Measurements from ENCODE around the gene PROKR1.

PROKR1 gene

GRCh38 chr2:68637047-68637446, 6.3 kb upstream of the PROKR1 start:
- TF ChIP-seq CTCF (IDR thresholded peaks at IDR 0.05; ENCODE audit: borderline replicate concordance, insufficient read depth, low read depth, low read length) = no peak
- H3K4me3 ChIP-seq (ENCODE audit: low read depth, low read length) = no peak overlapping the region

- H3K4me3 ChIP-seq (ENCODE audit: low read depth, low read length) = no peak overlapping the region
- no peak for TF ChIP-seq CTCF (IDR thresholded peaks at IDR 0.05; ENCODE audit: borderline replicate concordance, insufficient read depth, low read depth, low read length)
These were observed 601 bp downstream of the PROKR1 start for GRCh38 chr2:68643874-68644485.

GRCh38 chr2:68645523-68645922, 2.1 kb downstream of the PROKR1 start:
- H3K4me3 ChIP-seq (ENCODE audit: low read depth, low read length) = no peak overlapping the region
- no peak for TF ChIP-seq CTCF (IDR thresholded peaks at IDR 0.05; ENCODE audit: borderline replicate concordance, insufficient read depth, low read depth, low read length)

- no peak for TF ChIP-seq CTCF (IDR thresholded peaks at IDR 0.05; ENCODE audit: borderline replicate concordance, insufficient read depth, low read depth, low read length)
- H3K4me3 ChIP-seq (ENCODE audit: low read depth, low read length) = no peak overlapping the region
These were observed 2.9 kb downstream of the PROKR1 start for GRCh38 chr2:68646303-68646702.

GRCh38 chr2:68650645-68651044, 7.3 kb downstream of the PROKR1 start:
- no peak overlapping the region for H3K4me3 ChIP-seq (ENCODE audit: low read depth, low read length)
- no peak for TF ChIP-seq CTCF (IDR thresholded peaks at IDR 0.05; ENCODE audit: borderline replicate concordance, insufficient read depth, low read depth, low read length)

GRCh38 chr2:68653034-68653433, 9.7 kb downstream of the PROKR1 start:
- H3K4me3 ChIP-seq (ENCODE audit: low read depth, low read length) = no peak overlapping the region
- no peak for TF ChIP-seq CTCF (IDR thresholded peaks at IDR 0.05; ENCODE audit: borderline replicate concordance, insufficient read depth, low read depth, low read length)

GRCh38 chr2:68653538-68653982, 10.2 kb downstream of the PROKR1 start:
- H3K4me3 ChIP-seq (ENCODE audit: low read depth, low read length) = no peak overlapping the region
- TF ChIP-seq CTCF (IDR thresholded peaks at IDR 0.05; ENCODE audit: borderline replicate concordance, insufficient read depth, low read depth, low read length) = no peak

Measured in GM12875 (cell line).